GM12878 (cell line): ENCODE data around the gene BTBD9. TPM values are rescaled to one million over a fixed set of nuclear protein-coding genes. Genes with fewer than 3 reads are reported as not detected.

Experiments
- ATAC-seq: fragments of 200-7000 bp; cut with Tn5 transposase; 3 replicates; pipeline ENCODE4 v1.9.1; 2020; ENCODE audit warnings: mild to moderate bottlenecking, moderate library complexity
- BruUV-seq: library from RNA; stranded (reverse); fragments of 400-500 nt; replicated peaks from 2 replicates; lab custom pipeline; 2021; lab: Mats Ljungman, UMichigan
- CTCF ChIA-PET: fragments of 300-600 bp; sonication (Branson Sonifier 250); formaldehyde crosslinking; extraction: SDS; loops from one replicate; lab custom pipeline; 2021; ENCODE audit warnings: inconsistent platforms; lab: Yijun Ruan, JAX
- POLR2A ChIA-PET: fragments of 350-600 bp; formaldehyde crosslinking; extraction: SDS; loops from one replicate; lab custom pipeline; 2021; ENCODE audit warnings: inconsistent platforms; lab: Charles Lee
- RAD21 ChIA-PET: fragments of 300-600 bp; sonication (Branson Sonifier 250); formaldehyde crosslinking; loops from one replicate; lab custom pipeline; 2023; ENCODE audit warnings: antibody characterized with exemption; ENCODE audit not compliant: unreplicated experiment; lab: Charles Lee
- SMC1A ChIA-PET: fragments of 300-600 bp; sonication (Branson Sonifier 250); formaldehyde crosslinking; loops from one replicate; lab custom pipeline; 2023; ENCODE audit not compliant: unreplicated experiment, uncharacterized antibody; lab: Charles Lee
- DNase-seq: peaks from one replicate; pipeline ENCODE4 v3.0.0-alpha.2; 2011; ENCODE audit warnings: low read depth, low spot score
- FAIRE-seq: peaks from 3 replicates; lab custom pipeline; 2011; peaks lifted over from hg19 to GRCh38; lab: Jason Lieb, UNC
- H2AFZ ChIP-seq: 2 replicates; pipeline ENCODE4 v1.6.0; 2011; ENCODE audit warnings: low read depth, low read length, control low read depth; ENCODE audit not compliant: control insufficient read depth
- H3K27ac ChIP-seq: 2 replicates; pipeline ENCODE4 v1.5.1; 2011; ENCODE audit warnings: control low read depth; ENCODE audit not compliant: control insufficient read depth, insufficient read depth
- H3K27me3 ChIP-seq, 2 experiments: replicated peaks in 1 of 2; 2 replicates each; pipeline versions ENCODE4 v1.6.0 to v1.6.1; 2011; ENCODE audit warnings: low read length in 1 of 2; ENCODE audit not compliant: control insufficient read depth in 2 of 2, insufficient read depth in 2 of 2
- H3K36me3 ChIP-seq, 2 experiments: 2 replicates each; pipeline ENCODE4 v1.5.1; 2011; ENCODE audit warnings: low read length in 1 of 2; ENCODE audit not compliant: control insufficient read depth in 2 of 2, insufficient read depth in 2 of 2
- H3K4me1 ChIP-seq: 2 replicates; pipeline ENCODE4 v1.6.1; 2011; ENCODE audit warnings: mild to moderate bottlenecking, low read length, moderate library complexity, mixed read lengths; ENCODE audit not compliant: control insufficient read depth, insufficient read depth
- H3K4me2 ChIP-seq: 2 replicates; pipeline ENCODE4 v1.6.0; 2011; ENCODE audit warnings: control low read depth; ENCODE audit not compliant: control insufficient read depth, insufficient read depth
- H3K4me3 ChIP-seq: fragments of 200-600 bp; sonication (generic); 2 replicates; pipeline ENCODE4 v1.5.1; 2016
- H3K79me2 ChIP-seq: 2 replicates; pipeline ENCODE4 v1.6.0; 2011; ENCODE audit warnings: low read length; ENCODE audit not compliant: control insufficient read depth, insufficient read depth
- H3K9ac ChIP-seq: 2 replicates; pipeline ENCODE4 v1.8.0; 2011; ENCODE audit warnings: low read length, control low read depth, mixed read lengths; ENCODE audit not compliant: control insufficient read depth, insufficient read depth
- H3K9me3 ChIP-seq: replicated peaks from 3 replicates; pipeline ENCODE4 v1.5.1; 2011; ENCODE audit warnings: mild to moderate bottlenecking, low read length; ENCODE audit not compliant: control insufficient read depth, insufficient read depth
- H4K20me1 ChIP-seq: 2 replicates; pipeline ENCODE4 v1.6.0; 2011; ENCODE audit not compliant: control insufficient read depth, insufficient read depth
- E4F1 ChIP-seq: fragments of 450-650 bp; IDR thresholded peaks from 2 replicates; pipeline ENCODE4 v1.6.1; 2018; ENCODE audit warnings: borderline replicate concordance, mild to moderate bottlenecking; ENCODE audit not compliant: partially characterized antibody
- EGR1 ChIP-seq, 2 experiments: IDR thresholded peaks; 1 replicate in 1 of 2; 2 replicates in 1 of 2; pipeline ENCODE4 v1.6.1; 2011 to 2012; ENCODE audit warnings: low read depth in 2 of 2, low read length in 2 of 2, borderline replicate concordance in 1 of 2, mild to moderate bottlenecking in 1 of 2, moderate library complexity in 1 of 2
- EZH2 ChIP-seq: IDR thresholded peaks from 2 replicates; pipeline ENCODE4 v1.6.1; 2012; ENCODE audit warnings: low read depth, mild to moderate bottlenecking, control low read depth, inconsistent platforms, low read length, borderline replicate concordance; ENCODE audit not compliant: control insufficient read depth
- GATAD2B ChIP-seq: fragments of 450-650 bp; conservative IDR thresholded peaks from 2 replicates; pipeline ENCODE4 v1.6.1; 2017; ENCODE audit warnings: low read depth, mild to moderate bottlenecking, moderate library complexity
- HDGF ChIP-seq: fragments of 450-650 bp; IDR thresholded peaks from 2 replicates; pipeline ENCODE4 v1.6.1; 2016; ENCODE audit warnings: antibody characterized with exemption
- IRF4 ChIP-seq: IDR thresholded peaks from 2 replicates; pipeline ENCODE4 v1.6.1; 2011; ENCODE audit warnings: low read depth, low read length
- LARP7 ChIP-seq: fragments of 450-650 bp; IDR thresholded peaks from 2 replicates; pipeline ENCODE4 v1.6.1; 2017; ENCODE audit warnings: mild to moderate bottlenecking
- NBN ChIP-seq: fragments of 450-650 bp; IDR thresholded peaks from 2 replicates; pipeline ENCODE4 v1.6.1; 2016
- NFXL1 ChIP-seq: fragments of 450-650 bp; IDR thresholded peaks from 2 replicates; pipeline ENCODE4 v1.6.1; 2017; ENCODE audit warnings: antibody characterized with exemption, mild to moderate bottlenecking, borderline replicate concordance
- NR2C1 ChIP-seq: fragments of 450-650 bp; IDR thresholded peaks from 2 replicates; pipeline ENCODE4 v1.6.1; 2017; ENCODE audit warnings: antibody characterized with exemption, mild to moderate bottlenecking, moderate library complexity
- NR2F1 ChIP-seq: fragments of 450-650 bp; conservative IDR thresholded peaks from 2 replicates; pipeline ENCODE4 v1.6.1; 2017; ENCODE audit warnings: mild to moderate bottlenecking
- SMARCA5 ChIP-seq: fragments of 450-650 bp; IDR thresholded peaks from 2 replicates; pipeline ENCODE4 v1.6.1; 2017; ENCODE audit warnings: mild to moderate bottlenecking
- STAT1 ChIP-seq: fragments of 450-650 bp; conservative IDR thresholded peaks from 2 replicates; pipeline ENCODE4 v1.6.1; 2014; ENCODE audit warnings: antibody characterized with exemption, mild to moderate bottlenecking
- TBL1XR1 ChIP-seq: IDR thresholded peaks from 2 replicates; pipeline ENCODE4 v1.6.1; 2012; ENCODE audit warnings: low read depth, low read length, improper control_type of control experiment
- TCF7 ChIP-seq: IDR thresholded peaks from 2 replicates; pipeline ENCODE4 v1.6.1; 2014; ENCODE audit warnings: antibody characterized with exemption, borderline replicate concordance
- USF1 ChIP-seq: IDR thresholded peaks from 2 replicates; pipeline ENCODE4 v1.6.1; 2011; ENCODE audit warnings: borderline replicate concordance, low read depth, mild to moderate bottlenecking, moderate library complexity, mixed read lengths, low read length; ENCODE audit not compliant: insufficient read depth; ENCODE audit errors: extremely low read length
- ZNF622 ChIP-seq: fragments of 450-650 bp; IDR thresholded peaks from 2 replicates; pipeline ENCODE4 v1.6.1; 2017; ENCODE audit warnings: mild to moderate bottlenecking, inconsistent platforms
- WGBS: methylation state at CpG from one replicate; pipeline ENCODE4 v1.1.6; 2016; ENCODE audit warnings: low lambda C conversion rate; ENCODE audit not compliant: insufficient replicate concordance, insufficient coverage; ENCODE audit errors: missing lambda C conversion rate; 5-methylcytosine and 5-hydroxymethylcytosine counted together
- in situ Hi-C: fragments of 300-500 bp; cut with MboI; formaldehyde crosslinking; loops from 9 replicates; pipeline ENCODE4 v1.14.3; 2018; ENCODE audit warnings: mixed read lengths
- intact Hi-C: fragments of 100-400 bp; cut with micrococcal nuclease; formaldehyde crosslinking; loops from one replicate; pipeline ENCODE4 v1.14.2; 2022; ENCODE audit not compliant: unreplicated experiment
- polyA plus RNA-seq, 11 experiments: library from polyadenylated mRNA; depleted of rRNA in 4 of 11; unstranded in 6 of 11; stranded (reverse) in 5 of 11; fragments of >200 nt; fragmentation: Nextera tagmentation in 4 of 11; fragmentation: Illumina TruSeq in 1 of 11; extraction: Ambion mirVana in 4 of 11; extraction: Trizol in 1 of 11; gene quantifications; 1 replicate in 1 of 11; 2 replicates in 10 of 11; pipeline versions ENCODE4 v1.2.1 to v1.2.3, GENCODE V29; 2011 to 2016; ENCODE audit warnings: inconsistent platforms in 2 of 11, missing spikeins in 2 of 11, low read depth in 1 of 11
- total RNA-seq, 4 experiments: library from RNA; depleted of rRNA in 3 of 4; stranded (reverse); fragments of >200 nt in 3 of 4; fragmentation: Illumina TruSeq in 1 of 4; extraction: Trizol in 1 of 4; gene quantifications; 2 replicates each; pipeline versions ENCODE4 v1.2.1 to v1.2.3, GENCODE V29; 2013 to 2021

The BTBD9 gene
- total and polyA plus RNA-seq, 10 of the 15 experiments (the other 5 are each of a cell fraction or from before 2014, with no cell fraction given), result 0.22 to 8.6 (median 4.6) TPM

GRCh38 chr6:38501931-38502330 lies 137.8 kb downstream of the BTBD9 start:
- no TSS peak for BruUV-seq

More at GRCh38 chr6:38501931-38502330, 137.8 kb downstream of the BTBD9 start:
- H3K9ac ChIP-seq, result no peak overlapping the region
- H3K79me2 ChIP-seq, result no peaks in the 10 kb centered on the region
- ChIA-PET SMC1A (interaction anchor here (1.3 to 2.1 kb wide), 4 partner anchors 8 to 300 kb away, joined by 3 to 9 read pairs (median 4); no protein-coding TSS in a partner anchor), POLR2A (no interaction called here), RAD21 (interaction anchor here (2.1 kb wide), 1 partner anchor 69 kb away, joined by 7 read pairs; no protein-coding TSS in a partner anchor), CTCF (interaction anchor here (0.6 to 2.5 kb wide), 4 partner anchors 8 to 658 kb away, joined by 3 to 17 read pairs (median 4); no protein-coding TSS in a partner anchor)
- H3K4me2 ChIP-seq, result no peak overlapping the region
- intact Hi-C loops, result no loop called here
- no peak for ATAC-seq
- H3K4me3 ChIP-seq, result no peak overlapping the region
- no peaks in the 10 kb centered on the region for H3K9me3 ChIP-seq
- no peak overlapping the region for H3K27ac ChIP-seq
- DNase-seq, result no peak
- no peaks in the 10 kb centered on the region for H3K36me3 ChIP-seq
- H3K27me3 ChIP-seq, result no peaks in the 10 kb centered on the region
- H4K20me1 ChIP-seq, result no peaks in the 10 kb centered on the region
- no peak for TF ChIP-seq TBL1XR1
- TF ChIP-seq ZNF622, result no peak
- no peak for TF ChIP-seq NR2F1
- no peak for TF ChIP-seq NFXL1
- no peak for TF ChIP-seq EGR1 (IDR thresholded peaks at IDR 0.05; ENCODE audit: borderline replicate concordance in 1 of 2, low read depth in 2 of 2, low read length in 2 of 2)
- TF ChIP-seq HDGF, result no peak
- no peak for TF ChIP-seq LARP7
- TF ChIP-seq USF1, result no peak
- no peak for TF ChIP-seq STAT1
- TF ChIP-seq E4F1, result no peak
- TF ChIP-seq SMARCA5, result no peak
- no peak for TF ChIP-seq GATAD2B
- no peak for TF ChIP-seq NBN
- TF ChIP-seq IRF4, result no peak
- no peak for TF ChIP-seq NR2C1
- TF ChIP-seq TCF7, result no peak
- no peak for TF ChIP-seq EZH2
- in situ Hi-C loops, result no loop called here
- H2AFZ ChIP-seq, result no peak overlapping the region
- no peaks in the 10 kb centered on the region for H3K4me1 ChIP-seq
- WGBS, result 0% methylated on average over 1 of the region's 1 CpG
- no peak for FAIRE-seq
